ENCODE data around the gene AUNIP.
"Not testable (repeated sequence)": the region's sequence is repeated elsewhere in the genome, so short reads cannot be mapped to it uniquely, and the experiment has no call there.

The AUNIP gene

DNA sequence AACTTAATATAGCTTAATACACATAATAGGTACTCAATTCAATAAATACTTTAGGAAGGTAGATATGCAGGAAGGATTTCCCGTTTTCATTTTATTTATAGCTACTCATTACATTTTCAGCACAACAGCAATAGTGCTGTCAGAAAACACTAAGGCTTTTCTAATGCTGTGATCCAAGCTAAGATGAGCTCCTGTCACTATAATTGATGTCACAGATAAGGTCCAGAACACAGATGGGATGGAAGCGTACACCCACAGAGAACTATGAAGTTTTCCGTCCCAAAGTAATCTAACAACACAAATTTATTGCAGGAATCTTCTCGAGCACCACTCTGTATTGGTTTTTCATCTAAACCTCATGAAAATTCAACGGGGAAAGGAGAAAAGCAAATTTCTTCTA is 13.6 kb downstream of the AUNIP start:
- in situ Hi-C loops (cut with HindIII; ENCODE audit: low sequenced_read_pairs), result no loop called here
- TF ChIP-seq, protein P1, sequence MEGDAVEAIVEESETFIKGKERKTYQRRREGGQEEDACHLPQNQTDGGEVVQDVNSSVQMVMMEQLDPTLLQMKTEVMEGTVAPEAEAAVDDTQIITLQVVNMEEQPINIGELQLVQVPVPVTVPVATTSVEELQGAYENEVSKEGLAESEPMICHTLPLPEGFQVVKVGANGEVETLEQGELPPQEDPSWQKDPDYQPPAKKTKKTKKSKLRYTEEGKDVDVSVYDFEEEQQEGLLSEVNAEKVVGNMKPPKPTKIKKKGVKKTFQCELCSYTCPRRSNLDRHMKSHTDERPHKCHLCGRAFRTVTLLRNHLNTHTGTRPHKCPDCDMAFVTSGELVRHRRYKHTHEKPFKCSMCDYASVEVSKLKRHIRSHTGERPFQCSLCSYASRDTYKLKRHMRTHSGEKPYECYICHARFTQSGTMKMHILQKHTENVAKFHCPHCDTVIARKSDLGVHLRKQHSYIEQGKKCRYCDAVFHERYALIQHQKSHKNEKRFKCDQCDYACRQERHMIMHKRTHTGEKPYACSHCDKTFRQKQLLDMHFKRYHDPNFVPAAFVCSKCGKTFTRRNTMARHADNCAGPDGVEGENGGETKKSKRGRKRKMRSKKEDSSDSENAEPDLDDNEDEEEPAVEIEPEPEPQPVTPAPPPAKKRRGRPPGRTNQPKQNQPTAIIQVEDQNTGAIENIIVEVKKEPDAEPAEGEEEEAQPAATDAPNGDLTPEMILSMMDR (IDR thresholded peaks at IDR 0.05; ENCODE audit: low read depth, low read length), result no peak
- no peak overlapping the region for H3K4me3 ChIP-seq (ENCODE audit: low read depth, low read length)
- no peak for DNase-seq (ENCODE audit: low read depth, low spot score)

DNA sequence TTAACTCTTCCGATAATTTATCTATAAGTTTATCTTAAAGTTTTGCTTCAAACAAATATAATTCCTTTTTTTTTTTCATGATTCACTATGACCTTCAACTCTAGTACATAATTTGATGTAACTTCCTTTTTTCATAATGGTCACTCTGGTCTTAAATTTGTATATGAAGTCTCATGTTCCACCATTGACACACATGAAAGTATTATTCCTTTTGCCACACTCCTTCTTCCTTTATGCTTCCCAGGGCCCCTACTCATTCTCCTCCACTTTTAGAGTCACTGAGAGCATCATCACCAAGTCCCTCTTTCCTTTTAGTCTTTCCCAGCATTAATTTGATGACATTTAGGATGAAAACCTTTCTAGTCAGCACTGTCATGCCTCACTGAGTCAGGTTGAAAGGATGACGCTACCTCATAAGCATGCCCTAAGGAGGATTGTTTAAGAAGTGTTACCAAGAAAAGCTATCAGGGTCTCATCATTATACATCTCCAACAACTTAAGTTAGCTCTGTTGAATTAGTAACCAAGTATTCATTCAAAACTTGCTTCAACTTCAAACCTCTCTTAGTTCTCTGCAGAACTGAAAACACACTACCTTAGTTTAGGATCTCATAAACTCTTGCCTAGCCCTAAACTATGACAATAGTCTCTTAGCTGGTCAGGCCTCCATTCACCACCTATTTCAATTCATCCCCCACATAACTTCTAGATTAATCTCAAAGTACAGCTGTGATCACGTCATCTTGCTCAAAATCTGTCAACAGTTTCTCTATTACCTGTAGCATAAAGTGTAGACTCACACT is 14.5 kb downstream of the AUNIP start:
- H3K4me3 ChIP-seq (ENCODE audit: low read depth, low read length), result no peak overlapping the region
- TF ChIP-seq, protein P1 (IDR thresholded peaks at IDR 0.05; ENCODE audit: low read depth, low read length), result no peak
- in situ Hi-C loops (cut with HindIII; ENCODE audit: low sequenced_read_pairs), result no loop called here
- DNase-seq (ENCODE audit: low read depth, low spot score), result no peak

DNA sequence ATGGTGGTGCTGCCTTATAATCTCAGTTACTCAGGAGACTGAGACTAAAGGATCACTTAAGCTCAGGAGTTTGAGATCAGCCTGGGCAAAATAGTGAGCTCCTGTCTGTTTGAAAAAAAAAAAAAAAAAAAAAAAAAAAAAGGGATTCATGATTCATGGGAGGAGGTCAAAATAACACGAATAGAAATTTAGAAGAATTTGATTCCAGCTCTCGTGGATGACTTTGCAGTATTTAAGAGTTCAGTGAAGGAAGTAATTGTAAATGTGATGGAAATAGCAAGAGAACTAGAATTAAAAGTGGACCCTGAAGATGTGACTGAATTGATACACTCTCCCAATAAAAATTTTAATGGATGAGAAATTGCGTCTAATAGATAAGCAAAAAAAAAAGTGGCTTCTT is 15.8 kb downstream of the AUNIP start:
- TF ChIP-seq, protein P1 (IDR thresholded peaks at IDR 0.05; ENCODE audit: low read depth, low read length), result no peak
- DNase-seq (ENCODE audit: low read depth, low spot score), result no peak
- no peak overlapping the region for H3K4me3 ChIP-seq (ENCODE audit: low read depth, low read length)
- in situ Hi-C loops (cut with HindIII; ENCODE audit: low sequenced_read_pairs), result no loop called here

DNA sequence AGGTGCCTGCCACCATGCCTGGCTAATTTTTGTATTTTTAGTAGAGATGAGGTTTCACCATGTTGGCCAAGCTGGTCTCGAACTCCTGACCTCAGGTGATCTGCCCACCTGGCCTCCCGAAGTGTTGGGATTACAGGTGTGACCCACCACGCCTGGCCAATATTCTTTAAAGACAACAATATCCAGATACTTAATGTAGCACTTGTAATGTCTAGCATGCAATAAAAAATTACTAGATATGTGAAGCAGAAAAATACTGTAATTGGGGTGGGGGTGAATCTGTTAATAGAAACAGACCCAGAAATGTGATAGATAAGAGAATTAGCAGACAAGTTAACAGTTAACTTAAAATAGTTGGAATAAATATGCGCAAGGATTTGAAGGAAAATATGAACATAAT is 19.4 kb downstream of the AUNIP start:
- in situ Hi-C loops (cut with HindIII; ENCODE audit: low sequenced_read_pairs); H3K4me3 ChIP-seq (ENCODE audit: low read depth, low read length); DNase-seq (ENCODE audit: low read depth, low spot score): not testable (repeated sequence)

DNA sequence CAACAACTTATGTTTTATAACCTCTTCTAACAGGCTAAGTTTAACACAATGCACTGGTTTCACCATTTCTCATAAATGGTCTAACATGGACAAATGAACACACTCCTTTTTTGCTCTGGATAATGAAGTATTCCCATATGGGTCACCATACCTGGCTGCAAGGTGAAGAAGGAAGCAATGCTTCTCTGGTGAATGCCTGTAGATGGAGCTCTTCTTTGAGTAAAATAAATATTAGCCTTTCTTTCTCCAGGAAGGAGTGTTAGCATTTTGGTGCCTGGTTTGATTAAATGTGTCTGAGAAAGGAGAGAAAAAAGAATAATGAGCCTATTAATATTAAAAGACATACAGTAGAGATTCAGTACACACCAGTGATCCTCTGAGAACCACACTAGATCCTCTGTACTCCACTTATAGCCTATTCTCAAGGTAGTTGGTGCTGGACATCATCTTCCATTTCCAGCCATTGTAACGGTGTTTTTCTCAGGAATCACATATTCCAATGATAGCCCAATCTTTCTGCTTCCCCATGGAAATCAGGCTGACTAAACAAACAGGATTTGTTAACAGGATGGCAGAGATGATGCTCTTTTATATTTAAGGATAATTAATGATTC is 21.9 kb downstream of the AUNIP start:
- no peak overlapping the region for H3K4me3 ChIP-seq (ENCODE audit: low read depth, low read length)
- peak; percentile 9 for DNase-seq (ENCODE audit: low read depth, low spot score)
- in situ Hi-C loops (cut with HindIII; ENCODE audit: low sequenced_read_pairs), result no loop called here
- TF ChIP-seq, protein P1 (IDR thresholded peaks at IDR 0.05; ENCODE audit: low read depth, low read length), result peak; percentile 54

DNA sequence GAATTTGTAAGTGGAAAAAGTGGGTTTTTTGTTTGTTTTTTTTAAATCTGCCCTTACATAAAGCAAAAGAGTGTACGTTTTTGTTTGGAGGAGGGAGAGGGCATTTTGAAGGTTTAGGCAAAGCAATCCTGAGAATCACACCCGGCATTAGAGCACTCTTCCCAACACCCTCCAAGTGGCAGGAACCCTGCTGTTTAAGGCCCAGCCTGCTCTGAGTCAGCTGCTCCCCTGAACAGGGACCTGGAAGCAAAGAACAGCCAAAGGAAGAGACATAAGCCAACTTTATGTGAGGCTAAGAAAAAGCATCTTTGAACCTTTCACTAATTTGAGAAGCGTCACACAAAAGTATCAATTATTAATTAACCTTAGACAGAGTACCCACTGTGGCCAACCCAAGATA is 22.6 kb downstream of the AUNIP start:
- no peak overlapping the region for H3K4me3 ChIP-seq (ENCODE audit: low read depth, low read length)
- TF ChIP-seq, protein P1 (IDR thresholded peaks at IDR 0.05; ENCODE audit: low read depth, low read length), result no peak
- in situ Hi-C loops (cut with HindIII; ENCODE audit: low sequenced_read_pairs), result no loop called here
- DNase-seq (ENCODE audit: low read depth, low spot score), result peak; percentile 39

DNA sequence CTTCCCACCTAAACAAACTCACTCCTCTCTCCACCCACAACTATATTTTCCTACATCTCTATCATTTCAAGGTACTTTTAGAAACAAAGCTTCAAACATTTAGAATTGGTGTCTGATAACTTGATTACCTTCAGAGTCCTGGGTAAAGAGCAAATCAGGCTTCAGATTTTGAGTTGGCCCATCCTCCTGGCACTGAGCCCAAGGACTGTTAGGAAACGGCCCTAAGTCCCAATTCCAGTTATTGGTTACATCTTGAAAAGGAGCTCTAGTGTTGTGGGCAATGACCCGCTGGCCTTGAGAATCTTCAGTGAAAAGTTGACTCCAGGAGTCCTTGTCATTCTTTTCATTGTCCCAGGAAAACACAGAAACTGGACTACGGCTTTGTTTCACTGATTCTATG is 24.4 kb downstream of the AUNIP start:
- TF ChIP-seq, protein P1 (IDR thresholded peaks at IDR 0.05; ENCODE audit: low read depth, low read length), result no peak
- no peak overlapping the region for H3K4me3 ChIP-seq (ENCODE audit: low read depth, low read length)
- in situ Hi-C loops (cut with HindIII; ENCODE audit: low sequenced_read_pairs), result no loop called here
- no peak for DNase-seq (ENCODE audit: low read depth, low spot score)
